Small intestine (tissue), 7 donors: Measurements from ENCODE around the gene SLC43A1. TPM values are rescaled to one million over a fixed set of nuclear protein-coding genes. Genes with fewer than 3 reads are reported as not detected.

ENCODE experiments used
- DNase-seq, 2 donors: peaks; one replicate each; pipeline versions ENCODE4 v3.0.0 to v3.0.0-alpha.2; 2013
- FAIRE-seq: peaks from 2 replicates; lab custom pipeline; 2012; peaks lifted over from hg19 to GRCh38; lab: Jason Lieb, UNC
- H3K27ac ChIP-seq, 3 donors: one replicate each; pipeline ENCODE4 v1.5.1; 2013; ENCODE audit warnings: low read length in 2 of 3, mild to moderate bottlenecking in 2 of 3, control low read depth in 1 of 3, inconsistent platforms in 1 of 3, low read depth in 1 of 3, moderate library complexity in 1 of 3
- H3K27me3 ChIP-seq, 3 donors: one replicate each; pipeline ENCODE4 v1.6.1; 2013; ENCODE audit warnings: low read length in 3 of 3, inconsistent platforms in 1 of 3; ENCODE audit not compliant: control insufficient read depth in 3 of 3, insufficient read depth in 3 of 3
- H3K36me3 ChIP-seq, 3 donors: one replicate each; pipeline ENCODE4 v1.6.1; 2013; ENCODE audit warnings: low read length in 3 of 3, inconsistent platforms in 1 of 3, low read depth in 1 of 3, mild to moderate bottlenecking in 1 of 3, moderate library complexity in 1 of 3; ENCODE audit not compliant: control insufficient read depth in 3 of 3, insufficient read depth in 2 of 3
- H3K4me1 ChIP-seq, 3 donors: one replicate each; pipeline ENCODE4 v1.6.1; 2013; ENCODE audit warnings: low read length in 2 of 3, inconsistent platforms in 1 of 3, low read depth in 1 of 3, mild to moderate bottlenecking in 1 of 3, moderate library complexity in 1 of 3; ENCODE audit not compliant: control insufficient read depth in 3 of 3, insufficient read depth in 2 of 3
- H3K4me3 ChIP-seq, 3 donors: one replicate each; pipeline ENCODE4 v1.5.1; 2013; ENCODE audit warnings: low read length in 3 of 3, control low read depth in 1 of 3, inconsistent platforms in 1 of 3, low read depth in 1 of 3, mild to moderate bottlenecking in 1 of 3, moderate library complexity in 1 of 3
- H3K9me3 ChIP-seq, 2 donors: one replicate each; pipeline ENCODE4 v1.6.1; 2013; ENCODE audit warnings: low read depth in 1 of 2, low read length in 1 of 2; ENCODE audit not compliant: control insufficient read depth in 2 of 2, insufficient read depth in 1 of 2
- WGBS, 3 donors: extraction: QIAGEN DNeasy Blood & Tissue Kit; methylation state at CpG; one replicate each; pipeline ENCODE4 v1.1.7; 2013; 5-methylcytosine and 5-hydroxymethylcytosine counted together
- polyA plus RNA-seq, 4 donors: library from polyadenylated mRNA; stranded (reverse) in 3 of 4; unstranded in 1 of 4; fragments of 200-250 nt in 3 of 4; fragments of 120-200 nt in 1 of 4; gene quantifications; one replicate each; pipeline versions ENCODE4 v1.2.1 to v1.2.3, GENCODE V29; 2013
- donor health status: healthy with polysubstance abuse.
- donor health status: control.
- donor health status: control.
- donor health status: Bipolar disorder and iron deficiency.
- donor health status: healthy.

Gene SLC43A1
- polyA plus RNA-seq, 4 donors, result 0.67 to 25.0 (median 7.9) TPM

GRCh38 chr11:57547854-57548377 is 32.4 kb upstream of the SLC43A1 start:
- WGBS, 3 donors, result 43 to 68% (median 49%) methylated on average over 6 of the region's 6 CpGs
- Histone ChIP-seq H3K9me3 (no peaks in the 10 kb centered on the region), H3K27ac (no peak overlapping the region), H3K27me3 (no peaks in the 10 kb centered on the region), H3K4me3 (no peak overlapping the region), H3K4me1 (no peaks in the 10 kb centered on the region), H3K36me3 (peaks cover 15 to 43% (median 16%) of the 10 kb centered on the region in 3 donors)
- FAIRE-seq (no peak), DNase-seq (no peak)

- Histone ChIP-seq H3K4me3 (no peak overlapping the region), H3K9me3 (no peaks in the 10 kb centered on the region), H3K27me3 (no peaks in the 10 kb centered on the region), H3K36me3 (peaks cover 13 to 35% (median 16%) of the 10 kb centered on the region in 3 donors), H3K27ac (no peak overlapping the region), H3K4me1 (no peaks in the 10 kb centered on the region)
- FAIRE-seq, result no peak
- WGBS, 3 donors, result 61 to 64% (median 62%) methylated on average over 5 of the region's 5 CpGs
- DNase-seq, result peak in 1 of 2 donors; percentile 7
Observed at GRCh38 chr11:57546869-57547475, 31.5 kb upstream of the SLC43A1 start.

- Histone ChIP-seq H3K27ac (no peak overlapping the region), H3K9me3 (no peaks in the 10 kb centered on the region), H3K4me1 (no peaks in the 10 kb centered on the region), H3K36me3 (peaks cover 12 to 29% (median 16%) of the 10 kb centered on the region in 3 donors), H3K27me3 (no peaks in the 10 kb centered on the region), H3K4me3 (no peak overlapping the region)
- FAIRE-seq, result no peak
- DNase-seq, result no peak
- 95 to 99% (median 97%) methylated on average over 7 of the region's 7 CpGs for WGBS, 3 donors
Observed at GRCh38 chr11:57546451-57546850, 30.9 kb upstream of the SLC43A1 start.

GRCh38 chr11:57545883-57546282 is 30.4 kb upstream of the SLC43A1 start:
- Histone ChIP-seq H3K4me3 (no peak overlapping the region), H3K36me3 (peaks cover 11 to 26% (median 15%) of the 10 kb centered on the region in 3 donors), H3K27me3 (no peaks in the 10 kb centered on the region), H3K27ac (no peak overlapping the region), H3K4me1 (no peaks in the 10 kb centered on the region), H3K9me3 (no peaks in the 10 kb centered on the region)
- WGBS, 3 donors, result 90 to 93% (median 92%) methylated on average over 13 of the region's 13 CpGs
- FAIRE-seq (no peak), DNase-seq (no peak)

GRCh38 chr11:57544566-57544965 is 29.1 kb upstream of the SLC43A1 start:
- Histone ChIP-seq H3K27ac (no peak overlapping the region), H3K27me3 (no peaks in the 10 kb centered on the region), H3K4me3 (no peak overlapping the region), H3K4me1 (no peaks in the 10 kb centered on the region), H3K9me3 (no peaks in the 10 kb centered on the region), H3K36me3 (peaks cover 0 to 16% (median 3%) of the 10 kb centered on the region in 3 donors)
- 79 to 88% (median 86%) methylated on average over 6 of the region's 6 CpGs for WGBS, 3 donors
- no peak for DNase-seq
- FAIRE-seq, result no peak

GRCh38 chr11:57543593-57543992 is 28.1 kb upstream of the SLC43A1 start:
- FAIRE-seq (no peak), DNase-seq (no peak)
- no peaks in the 10 kb centered on the region for H3K9me3 ChIP-seq
- H3K27ac ChIP-seq, result no peak overlapping the region
- H3K36me3 ChIP-seq, result peaks cover 0 to 12% (median 3%) of the 10 kb centered on the region in 3 donors
- 18 to 48% (median 25%) methylated on average over 6 of the region's 6 CpGs for WGBS, 3 donors
- no peak overlapping the region for H3K4me3 ChIP-seq
- no peaks in the 10 kb centered on the region for H3K4me1 ChIP-seq
- no peaks in the 10 kb centered on the region for H3K27me3 ChIP-seq

- FAIRE-seq (no peak), DNase-seq (no peak)
- Histone ChIP-seq H3K27ac (no peak overlapping the region), H3K27me3 (no peaks in the 10 kb centered on the region), H3K4me3 (no peak overlapping the region), H3K36me3 (peaks cover 0 to 5% (median 0%) of the 10 kb centered on the region in 3 donors), H3K4me1 (no peaks in the 10 kb centered on the region), H3K9me3 (no peaks in the 10 kb centered on the region)
- 60 to 90% (median 84%) methylated on average over 4 of the region's 4 CpGs for WGBS, 3 donors
Observed at GRCh38 chr11:57542582-57542981, 27.1 kb upstream of the SLC43A1 start.

DNA sequence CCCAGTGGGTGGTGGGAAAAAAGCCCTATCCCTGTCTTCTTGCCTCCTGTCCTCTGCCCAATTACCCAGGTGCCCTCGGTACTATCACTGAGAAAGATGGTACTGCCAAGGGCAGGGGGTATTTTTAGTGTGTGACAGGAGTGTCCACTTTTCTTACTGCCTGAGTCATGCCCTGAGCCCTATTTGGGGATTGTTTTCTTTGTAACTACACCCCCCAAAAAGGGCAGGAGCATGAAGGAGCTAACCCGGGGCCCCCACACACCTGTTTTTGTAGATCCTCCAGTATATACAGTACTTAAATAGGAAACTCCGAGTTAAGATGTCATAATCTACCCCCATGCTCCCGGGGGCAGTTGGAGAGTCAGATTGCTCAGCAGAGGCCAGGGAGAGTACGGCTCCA is 25.7 kb upstream of the SLC43A1 start:
- no peaks in the 10 kb centered on the region for H3K4me1 ChIP-seq
- H3K27ac ChIP-seq, result no peak overlapping the region
- WGBS, 3 donors, result 85 to 89% (median 89%) methylated on average over 5 of the region's 5 CpGs
- FAIRE-seq, result no peak
- no peaks in the 10 kb centered on the region for H3K9me3 ChIP-seq
- no peaks in the 10 kb centered on the region for H3K27me3 ChIP-seq
- no peaks in the 10 kb centered on the region for H3K36me3 ChIP-seq
- H3K4me3 ChIP-seq, result no peak overlapping the region
- no peak for DNase-seq
